ENCODE data around the gene ZNF644. TPM values are rescaled to one million over a fixed set of nuclear protein-coding genes. Genes with fewer than 3 reads are reported as not detected.

ZNF644 gene
- total and polyA plus RNA-seq, 4 experiments from 2014 or later = 53.2 to 76.3 (median 67.5) TPM

GRCh38 chr1:90922996-90923395, 98.8 kb downstream of the ZNF644 start:
- H3K4me1 Mint-ChIP-seq = peaks cover 68 to 92% (median 77%) of the 10 kb centered on the region in 4 donors
- no peaks in the 10 kb centered on the region for H3K9me3 Mint-ChIP-seq
- H3K36me3 Mint-ChIP-seq = peaks cover 12 to 16% of the 10 kb centered on the region in 2 donors
- Histone ChIP-seq H3K9me3 (ENCODE audit: control insufficient read depth in 1 of 2, low read length in 2 of 2) (no peaks in the 10 kb centered on the region), H3K27me3 (ENCODE audit: insufficient read depth, low read length) (no peaks in the 10 kb centered on the region), H3K4me3 (ENCODE audit: low read length in 2 of 2) (no peak overlapping the region), H3K27ac (ENCODE audit: low read depth, low read length) (no peak overlapping the region), H3K36me3 (ENCODE audit: insufficient read depth, low read length) (no peaks in the 10 kb centered on the region), H3K4me1 (ENCODE audit: insufficient read depth, low read length) (peaks cover 86% of the 10 kb centered on the region)
- no peaks in the 10 kb centered on the region for H3K27me3 Mint-ChIP-seq
- ChIA-PET POLR2A (ENCODE audit: partially characterized antibody) (no interaction called here), CTCF (ENCODE audit: partially characterized antibody) (no interaction called here)
- peak overlapping the region in 2 of 7 donors; percentile 38 to 77 for H3K27ac Mint-ChIP-seq
- intact Hi-C loops (cut with micrococcal nuclease) = no loop called here
- no peak for DNase-seq
- H3K4me3 Mint-ChIP-seq = peak overlapping the region in 3 of 8 donors; percentile 12 to 73 (median 73)

- Histone ChIP-seq H3K27me3 (ENCODE audit: insufficient read depth, low read length) (no peaks in the 10 kb centered on the region), H3K27ac (ENCODE audit: low read depth, low read length) (no peak overlapping the region), H3K36me3 (ENCODE audit: insufficient read depth, low read length) (no peaks in the 10 kb centered on the region), H3K9me3 (ENCODE audit: control insufficient read depth in 1 of 2, low read length in 2 of 2) (no peaks in the 10 kb centered on the region), H3K4me1 (ENCODE audit: insufficient read depth, low read length) (peaks cover 80% of the 10 kb centered on the region), H3K4me3 (ENCODE audit: low read length in 2 of 2) (no peak overlapping the region)
- CTCF ChIA-PET (ENCODE audit: partially characterized antibody) = no interaction called here
- DNase-seq = no peak
- POLR2A ChIA-PET (ENCODE audit: partially characterized antibody) = no interaction called here
- Mint-ChIP-seq H3K9me3 (no peaks in the 10 kb centered on the region), H3K36me3 (peaks cover 19 to 21% of the 10 kb centered on the region in 2 donors), H3K27me3 (no peaks in the 10 kb centered on the region), H3K4me3 (peak overlapping the region in 6 of 8 donors; percentile 9 to 60 (median 26)), H3K4me1 (peaks cover 64 to 84% (median 73%) of the 10 kb centered on the region in 4 donors), H3K27ac (peak overlapping the region in 1 of 7 donors; percentile 5)
- intact Hi-C loops (cut with micrococcal nuclease) = no loop called here
Observed at GRCh38 chr1:90922202-90922601, 99.6 kb downstream of the ZNF644 start.

DNA sequence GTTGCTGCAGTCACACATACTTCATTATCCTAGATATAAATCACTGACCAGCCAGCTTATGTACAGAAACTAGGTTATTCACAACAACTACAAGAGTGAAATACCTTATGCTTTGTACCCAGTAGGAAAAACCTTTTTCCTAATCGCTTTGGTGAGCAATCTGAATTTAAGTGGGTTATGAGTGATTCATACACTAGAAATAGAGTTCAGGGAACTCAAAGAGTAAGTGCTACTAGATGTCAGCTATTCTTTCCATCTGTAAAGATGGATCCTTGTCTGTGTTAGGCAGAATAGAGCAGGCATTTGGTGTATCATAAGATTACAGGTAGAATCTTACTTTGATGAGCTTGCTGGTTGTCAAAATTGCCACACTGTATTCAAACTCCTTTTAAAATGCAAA, 101.9 kb downstream of the ZNF644 start:
- POLR2A ChIA-PET (ENCODE audit: partially characterized antibody) = no interaction called here
- Mint-ChIP-seq H3K4me1 (peaks cover 50 to 62% (median 56%) of the 10 kb centered on the region in 4 donors), H3K4me3 (peak overlapping the region in 5 of 8 donors; percentile 47 to 83 (median 70)), H3K27ac (peak overlapping the region in 3 of 7 donors; percentile 16 to 65 (median 36)), H3K27me3 (no peaks in the 10 kb centered on the region), H3K36me3 (peaks cover 22 to 26% of the 10 kb centered on the region in 2 donors), H3K9me3 (no peaks in the 10 kb centered on the region)
- intact Hi-C loops (cut with micrococcal nuclease) = no loop called here
- DNase-seq = no peak
- Histone ChIP-seq H3K4me3 (ENCODE audit: low read length in 2 of 2) (no peak overlapping the region), H3K27ac (ENCODE audit: low read depth, low read length) (no peak overlapping the region), H3K9me3 (ENCODE audit: control insufficient read depth in 1 of 2, low read length in 2 of 2) (no peaks in the 10 kb centered on the region), H3K4me1 (ENCODE audit: insufficient read depth, low read length) (peaks cover 58% of the 10 kb centered on the region), H3K36me3 (ENCODE audit: insufficient read depth, low read length) (peaks cover 8% of the 10 kb centered on the region), H3K27me3 (ENCODE audit: insufficient read depth, low read length) (no peaks in the 10 kb centered on the region)
- CTCF ChIA-PET (ENCODE audit: partially characterized antibody) = no interaction called here

DNA sequence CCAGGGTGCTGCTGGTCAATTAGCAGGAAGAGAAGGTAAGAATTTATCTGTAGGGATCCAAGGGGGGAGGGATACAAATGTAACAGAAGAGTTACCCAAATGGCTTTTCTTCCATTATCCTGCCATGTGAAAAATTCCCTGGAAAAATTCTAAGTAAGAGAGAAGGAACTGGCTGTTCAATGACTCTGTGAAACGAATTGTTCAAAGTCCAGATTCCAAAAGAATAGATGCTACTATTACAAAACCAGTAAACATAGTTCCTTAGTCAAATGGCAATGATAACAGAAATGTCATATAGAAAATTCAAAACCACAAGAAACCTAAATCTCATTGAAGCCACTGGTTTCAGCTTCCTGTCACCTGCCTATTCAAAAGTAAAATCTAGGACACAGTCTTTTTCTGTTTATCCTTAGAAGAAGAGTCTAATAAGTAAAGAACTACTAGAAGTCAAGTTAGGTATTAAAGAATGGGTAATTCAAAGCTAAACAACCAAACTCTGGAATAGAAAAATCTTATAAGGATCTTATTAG, 102.6 kb downstream of the ZNF644 start:
- Mint-ChIP-seq H3K27me3 (no peaks in the 10 kb centered on the region), H3K36me3 (peaks cover 28 to 31% of the 10 kb centered on the region in 2 donors), H3K4me3 (peak overlapping the region in 6 of 8 donors; percentile 22 to 83 (median 44)), H3K9me3 (no peaks in the 10 kb centered on the region), H3K27ac (peak overlapping the region in 2 of 7 donors; percentile 36 to 65), H3K4me1 (peaks cover 46 to 57% (median 51%) of the 10 kb centered on the region in 4 donors)
- H3K9me3 ChIP-seq (ENCODE audit: control insufficient read depth in 1 of 2, low read length in 2 of 2) = no peaks in the 10 kb centered on the region
- H3K36me3 ChIP-seq (ENCODE audit: insufficient read depth, low read length) = peaks cover 8% of the 10 kb centered on the region
- CTCF ChIA-PET (ENCODE audit: partially characterized antibody) = interaction anchor here (1.2 kb wide), 1 partner anchor 247 kb away, joined by 3 read pairs; no protein-coding TSS in a partner anchor
- H3K27me3 ChIP-seq (ENCODE audit: insufficient read depth, low read length) = no peaks in the 10 kb centered on the region
- DNase-seq = peak in 4 of 5 donors; percentile 5 to 29 (median 12)
- peaks cover 52% of the 10 kb centered on the region for H3K4me1 ChIP-seq (ENCODE audit: insufficient read depth, low read length)
- intact Hi-C loops (cut with micrococcal nuclease) = no loop called here
- H3K4me3 ChIP-seq (ENCODE audit: low read length in 2 of 2) = no peak overlapping the region
- POLR2A ChIA-PET (ENCODE audit: partially characterized antibody) = no interaction called here
- no peak overlapping the region for H3K27ac ChIP-seq (ENCODE audit: low read depth, low read length)

- peaks cover 30 to 35% of the 10 kb centered on the region in 2 donors for H3K36me3 Mint-ChIP-seq
Observed at GRCh38 chr1:90911353-90911752, 110.5 kb downstream of the ZNF644 start.

DNA sequence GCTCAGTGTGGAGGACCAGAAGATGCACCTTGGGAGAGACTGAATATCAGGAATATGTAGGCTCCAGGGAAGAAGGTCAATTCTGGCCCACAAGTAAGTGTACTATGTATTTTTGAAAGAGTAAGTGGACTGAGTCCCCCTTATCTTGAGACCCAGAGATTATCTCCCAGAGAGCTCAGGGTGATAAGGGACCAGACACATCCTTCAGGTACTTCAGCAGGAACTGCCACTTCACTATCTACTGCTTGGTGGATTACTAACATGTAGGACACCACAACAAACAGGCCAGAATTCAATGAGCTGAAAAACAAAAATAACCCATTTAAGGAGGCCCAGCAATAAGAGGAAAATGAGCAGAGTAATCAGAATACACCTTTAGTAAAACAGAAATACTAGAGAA, 119.2 kb downstream of the ZNF644 start:
- no peaks in the 10 kb centered on the region for H3K36me3 ChIP-seq (ENCODE audit: insufficient read depth, low read length)
- H3K27me3 Mint-ChIP-seq = no peaks in the 10 kb centered on the region
- POLR2A ChIA-PET (ENCODE audit: partially characterized antibody) = no interaction called here
- H3K4me1 Mint-ChIP-seq = peaks cover 0 to 7% (median 4%) of the 10 kb centered on the region in 4 donors
- no peaks in the 10 kb centered on the region for H3K9me3 ChIP-seq (ENCODE audit: control insufficient read depth in 1 of 2, low read length in 2 of 2)
- no peak overlapping the region for H3K4me3 Mint-ChIP-seq
- H3K27ac ChIP-seq (ENCODE audit: low read depth, low read length) = no peak overlapping the region
- H3K36me3 Mint-ChIP-seq = peaks cover 54 to 56% of the 10 kb centered on the region in 2 donors
- CTCF ChIA-PET (ENCODE audit: partially characterized antibody) = no interaction called here
- H3K4me3 ChIP-seq (ENCODE audit: low read length in 2 of 2) = no peak overlapping the region
- intact Hi-C loops (cut with micrococcal nuclease) = no loop called here
- H3K9me3 Mint-ChIP-seq = no peaks in the 10 kb centered on the region
- peak overlapping the region in 1 of 7 donors; percentile 31 for H3K27ac Mint-ChIP-seq
- no peak for DNase-seq
- H3K4me1 ChIP-seq (ENCODE audit: insufficient read depth, low read length) = no peaks in the 10 kb centered on the region
- no peaks in the 10 kb centered on the region for H3K27me3 ChIP-seq (ENCODE audit: insufficient read depth, low read length)

More at GRCh38 chr1:90911353-90911752, 110.5 kb downstream of the ZNF644 start:
- intact Hi-C loops (cut with micrococcal nuclease) = no loop called here
- no peaks in the 10 kb centered on the region for H3K4me1 ChIP-seq (ENCODE audit: insufficient read depth, low read length)
- no peak overlapping the region for H3K4me3 Mint-ChIP-seq
- CTCF ChIA-PET (ENCODE audit: partially characterized antibody) = no interaction called here
- no peaks in the 10 kb centered on the region for H3K9me3 Mint-ChIP-seq
- no peak overlapping the region for H3K4me3 ChIP-seq (ENCODE audit: low read length in 2 of 2)
- peaks cover under 1% of the 10 kb centered on the region for H3K36me3 ChIP-seq (ENCODE audit: insufficient read depth, low read length)
- H3K9me3 ChIP-seq (ENCODE audit: control insufficient read depth in 1 of 2, low read length in 2 of 2) = no peaks in the 10 kb centered on the region
- DNase-seq = no peak
- H3K27ac Mint-ChIP-seq = no peak overlapping the region
- no peaks in the 10 kb centered on the region for H3K27me3 ChIP-seq (ENCODE audit: insufficient read depth, low read length)
- no peak overlapping the region for H3K27ac ChIP-seq (ENCODE audit: low read depth, low read length)
- H3K4me1 Mint-ChIP-seq = peaks cover 0 to 7% (median 5%) of the 10 kb centered on the region in 4 donors
- no peaks in the 10 kb centered on the region for H3K27me3 Mint-ChIP-seq
- POLR2A ChIA-PET (ENCODE audit: partially characterized antibody) = no interaction called here

- intact Hi-C loops (cut with micrococcal nuclease) = no loop called here
- ChIA-PET CTCF (ENCODE audit: partially characterized antibody) (interaction anchor here (1.0 kb wide), 1 partner anchor 178 kb away, joined by 3 read pairs; no protein-coding TSS in a partner anchor), POLR2A (ENCODE audit: partially characterized antibody) (no interaction called here)
Observed at GRCh38 chr1:90899263-90899662, 122.6 kb downstream of the ZNF644 start.

More at GRCh38 chr1:90899263-90899662, 122.6 kb downstream of the ZNF644 start:
- H3K9me3 Mint-ChIP-seq = peaks cover 0 to 11% (median 2%) of the 10 kb centered on the region in 8 donors
- H3K27me3 Mint-ChIP-seq = no peaks in the 10 kb centered on the region
- peaks cover 52 to 74% of the 10 kb centered on the region in 2 donors for H3K36me3 Mint-ChIP-seq
- H3K4me1 ChIP-seq (ENCODE audit: insufficient read depth, low read length) = no peaks in the 10 kb centered on the region
- no peak overlapping the region for H3K4me3 Mint-ChIP-seq
- H3K9me3 ChIP-seq (ENCODE audit: control insufficient read depth in 1 of 2, low read length in 2 of 2) = no peaks in the 10 kb centered on the region
- peaks cover 0 to 7% (median 3%) of the 10 kb centered on the region in 4 donors for H3K4me1 Mint-ChIP-seq
- no peak overlapping the region for H3K4me3 ChIP-seq (ENCODE audit: low read length in 2 of 2)
- H3K27ac Mint-ChIP-seq = no peak overlapping the region
- H3K27me3 ChIP-seq (ENCODE audit: insufficient read depth, low read length) = no peaks in the 10 kb centered on the region
- DNase-seq = no peak
- no peak overlapping the region for H3K27ac ChIP-seq (ENCODE audit: low read depth, low read length)
- H3K36me3 ChIP-seq (ENCODE audit: insufficient read depth, low read length) = no peaks in the 10 kb centered on the region

Data from CD4-positive, alpha-beta memory T cell (primary cell).